NCI-H748 treated with DMSO at 0.1 percent for 48 hours (cell line): ENCODE results near the gene NOS1.

Experiments
- DNase-seq: peaks from one replicate; lab custom pipeline; 2025; lab: John Stamatoyannopoulos, UW

The NOS1 gene

DNA sequence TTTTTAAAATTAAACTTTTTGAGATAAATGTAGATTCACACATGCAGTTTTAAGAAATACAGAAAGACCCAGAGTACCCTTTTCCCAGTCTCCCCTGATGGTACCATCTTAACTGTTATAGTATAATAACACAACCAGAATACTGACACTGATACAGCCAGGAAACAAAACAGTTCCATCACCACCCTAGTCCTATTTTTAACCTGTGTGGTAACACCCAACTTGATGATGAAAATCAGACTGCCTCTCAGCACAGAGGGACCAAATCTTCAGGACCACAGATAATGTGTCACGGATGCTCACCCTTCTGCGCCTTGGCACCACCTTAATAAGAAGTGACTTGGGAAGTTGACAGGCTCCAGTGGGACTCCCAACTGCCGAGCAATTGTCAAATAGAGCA lies 189.3 kb downstream of the NOS1 start:
- no peak for DNase-seq

DNA sequence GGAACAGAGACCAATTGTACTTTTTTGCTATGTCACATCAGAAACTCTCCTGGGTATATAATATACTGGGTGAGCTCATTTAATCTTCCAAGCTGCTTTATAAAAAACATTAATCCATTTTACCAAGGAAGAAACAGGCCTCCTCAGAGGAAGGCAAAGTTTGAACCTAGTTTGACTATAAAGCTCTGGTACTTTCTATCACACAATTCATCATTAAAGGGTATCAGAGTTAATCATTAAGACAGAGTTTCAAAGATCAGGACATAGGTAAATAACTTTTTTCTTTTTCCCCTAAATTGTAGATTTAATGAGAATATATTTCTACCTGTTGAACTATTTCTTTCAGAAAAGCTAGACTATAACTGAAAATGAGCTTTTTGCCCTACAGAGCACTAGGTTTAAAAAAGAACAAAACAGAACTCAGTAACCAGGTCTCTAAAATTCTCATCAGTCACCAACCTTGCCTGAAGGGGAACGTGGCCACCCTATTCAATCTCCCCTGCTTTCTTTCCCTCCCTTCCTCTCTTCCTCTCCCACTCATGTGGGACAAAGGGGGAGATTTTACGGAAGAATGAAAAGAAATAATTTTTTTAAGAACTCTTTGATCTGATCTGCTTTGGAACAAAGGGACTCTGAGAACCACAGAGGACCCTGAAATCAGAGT lies 189.8 kb downstream of the NOS1 start:
- no peak for DNase-seq

DNA sequence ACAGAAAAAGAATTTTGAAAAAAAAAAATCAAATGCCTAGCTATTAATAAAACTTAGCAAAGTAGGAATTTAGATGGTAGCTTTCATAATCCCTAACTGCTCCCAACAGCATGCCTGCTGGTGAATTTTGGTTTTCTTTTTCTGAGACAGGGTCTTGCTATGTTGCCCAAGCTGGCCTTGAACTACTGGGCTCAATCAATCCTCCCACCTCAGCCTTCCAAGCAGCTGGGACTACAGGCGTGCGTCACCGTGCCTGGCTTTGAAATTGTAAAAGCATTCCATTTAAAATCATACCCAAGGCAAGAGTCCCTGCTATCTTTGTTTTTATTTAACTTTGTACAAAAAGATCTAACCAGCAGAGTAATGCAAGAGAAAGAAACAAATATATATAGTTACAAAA lies 191.9 kb downstream of the NOS1 start:
- no peak for DNase-seq

DNA sequence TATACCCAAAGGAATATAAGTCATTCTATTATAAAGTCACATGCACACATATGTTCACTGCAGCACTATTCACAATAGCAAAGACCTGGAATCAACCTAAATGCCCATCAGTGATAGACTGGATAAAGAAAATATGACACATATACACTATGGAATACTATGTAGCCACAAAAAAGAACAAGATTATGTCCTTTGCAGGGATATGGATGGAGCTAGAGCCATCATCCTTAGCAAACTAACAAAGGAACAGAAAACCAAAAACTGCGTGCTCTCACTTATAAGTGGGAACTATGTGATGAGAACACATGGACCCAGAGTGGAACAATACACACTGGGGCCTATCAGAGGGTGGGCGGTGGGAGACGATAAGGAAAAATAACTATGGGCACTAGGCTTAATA lies 192.4 kb downstream of the NOS1 start:
- DNase-seq, result no peak

DNA sequence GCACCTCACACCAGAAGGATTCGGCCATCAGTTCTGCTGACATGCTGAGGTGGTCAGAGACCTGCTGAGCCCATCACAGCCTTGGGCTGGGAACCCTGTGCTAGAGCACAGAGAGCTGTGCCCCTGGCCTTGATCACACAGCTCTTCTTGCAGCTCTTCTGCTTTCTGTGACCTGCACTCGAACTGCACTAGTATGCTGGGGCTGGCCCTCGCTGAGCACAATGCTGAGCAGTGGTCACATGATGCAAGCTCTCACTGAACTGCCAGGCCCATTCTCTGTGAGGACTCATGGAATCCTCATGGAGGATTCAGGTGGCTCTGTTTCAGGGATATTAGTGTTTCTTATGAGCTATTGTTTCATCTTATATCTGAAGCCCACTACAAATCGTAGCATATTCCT lies 193.7 kb downstream of the NOS1 start:
- DNase-seq, result no peak

DNA sequence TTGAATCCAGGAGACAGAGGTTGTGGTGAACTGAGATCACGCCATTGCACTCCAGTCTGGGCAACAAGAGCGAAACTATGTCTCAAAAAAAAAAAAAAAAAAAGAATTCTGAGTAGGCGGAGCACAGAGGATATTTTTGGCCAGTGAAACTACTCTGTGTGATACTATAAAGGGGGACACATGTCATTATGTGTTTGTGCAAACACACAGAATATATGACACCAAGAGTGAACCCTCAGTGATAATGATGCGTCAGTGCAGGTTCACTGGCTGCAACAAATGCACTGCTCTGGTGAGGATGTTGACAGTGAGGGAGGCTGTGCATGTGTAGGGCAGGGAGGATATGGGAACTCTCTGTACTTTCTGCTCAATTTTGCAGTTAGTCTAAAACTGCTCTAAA lies 195.3 kb downstream of the NOS1 start:
- no peak for DNase-seq

DNA sequence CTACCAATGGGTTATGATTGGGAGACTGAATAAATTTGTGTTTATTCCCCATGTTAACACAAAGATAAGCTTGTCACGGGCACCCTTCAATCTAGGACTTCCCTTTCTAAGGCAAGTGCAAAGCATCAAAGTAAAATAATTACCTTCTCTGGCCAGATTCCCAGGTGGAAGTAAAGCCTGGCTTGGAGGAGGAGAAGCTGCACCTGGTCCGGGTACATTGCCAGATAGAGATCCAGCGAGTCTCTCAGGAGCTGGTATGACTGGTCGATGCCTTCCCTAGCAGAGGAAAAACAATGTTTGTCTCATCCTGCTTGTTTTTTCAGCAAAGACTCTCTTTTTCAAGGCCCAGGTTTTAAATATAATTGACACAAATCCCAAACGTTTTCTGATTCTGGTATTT lies 196.1 kb downstream of the NOS1 start:
- no peak for DNase-seq

DNA sequence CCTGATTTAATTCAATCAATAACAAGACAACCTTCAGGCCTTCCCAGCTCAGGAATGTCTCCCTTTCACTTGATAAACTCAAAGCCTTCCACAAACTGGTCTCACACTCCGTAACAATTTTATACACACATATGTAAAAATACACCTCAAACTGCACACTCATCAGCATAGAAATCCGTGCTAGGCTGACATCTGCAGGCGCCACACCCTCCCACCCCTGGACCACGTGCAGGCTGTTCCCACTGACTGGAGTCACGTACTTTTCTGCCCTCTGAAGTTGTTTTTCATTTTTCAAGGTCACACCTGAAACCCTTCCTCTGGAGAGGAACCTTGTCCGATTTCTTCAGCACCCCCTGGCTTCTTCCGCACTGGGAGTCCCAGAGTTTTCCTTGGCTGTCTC lies 198.8 kb downstream of the NOS1 start:
- DNase-seq, result no peak

DNA sequence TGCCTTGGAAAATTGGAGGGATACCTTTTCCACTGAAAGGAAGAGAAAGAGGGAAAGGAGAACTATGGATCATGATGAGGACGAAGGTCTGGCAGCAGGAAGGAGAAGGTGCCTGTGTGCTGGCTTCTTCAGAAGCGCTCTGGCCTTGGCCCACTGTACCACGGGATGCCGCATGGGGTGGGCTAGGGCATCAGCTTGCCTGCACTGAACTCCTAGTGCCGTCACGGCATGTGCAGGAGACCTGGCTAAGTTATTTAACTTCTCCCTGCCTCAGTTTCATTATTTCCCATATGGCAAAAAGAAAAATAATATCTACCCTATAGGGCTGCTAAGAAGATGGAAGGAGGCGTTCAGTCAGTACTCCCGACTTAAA lies 199.3 kb downstream of the NOS1 start:
- no peak for DNase-seq

DNA sequence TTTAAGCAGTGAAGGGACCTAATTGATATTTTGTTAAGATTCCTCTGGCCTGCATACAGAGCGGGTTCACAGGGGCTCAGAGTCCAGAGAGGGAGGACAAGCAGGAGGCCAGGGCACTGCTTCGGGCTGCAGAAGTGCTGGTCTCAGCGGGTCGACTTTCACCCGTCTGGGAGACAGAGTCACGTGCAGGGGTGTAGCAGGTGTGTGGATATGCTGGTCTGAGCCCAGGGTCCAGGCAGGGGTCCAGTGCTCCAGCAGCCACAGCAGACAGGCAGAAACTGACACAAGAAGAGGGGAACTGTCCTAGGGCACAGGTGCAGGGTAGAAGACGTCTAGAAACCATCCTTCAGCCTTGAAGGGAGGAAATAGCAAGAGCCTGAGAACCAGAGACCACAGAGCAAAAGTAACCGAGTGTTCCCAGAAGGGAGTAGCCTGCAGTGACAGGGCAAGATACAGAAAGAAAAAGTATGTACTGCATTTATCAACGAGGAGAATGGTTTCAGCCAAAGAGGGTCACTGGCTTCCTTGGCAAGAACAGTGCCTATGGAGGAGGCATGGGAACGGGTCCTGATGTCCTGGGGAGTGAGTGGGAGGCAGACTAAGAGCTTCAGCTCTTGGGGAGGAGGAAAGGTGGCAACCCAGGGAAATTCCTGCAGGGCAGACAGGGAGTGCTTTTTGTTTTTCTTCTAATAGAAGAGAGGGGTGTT lies 199.8 kb downstream of the NOS1 start:
- no peak for DNase-seq

DNA sequence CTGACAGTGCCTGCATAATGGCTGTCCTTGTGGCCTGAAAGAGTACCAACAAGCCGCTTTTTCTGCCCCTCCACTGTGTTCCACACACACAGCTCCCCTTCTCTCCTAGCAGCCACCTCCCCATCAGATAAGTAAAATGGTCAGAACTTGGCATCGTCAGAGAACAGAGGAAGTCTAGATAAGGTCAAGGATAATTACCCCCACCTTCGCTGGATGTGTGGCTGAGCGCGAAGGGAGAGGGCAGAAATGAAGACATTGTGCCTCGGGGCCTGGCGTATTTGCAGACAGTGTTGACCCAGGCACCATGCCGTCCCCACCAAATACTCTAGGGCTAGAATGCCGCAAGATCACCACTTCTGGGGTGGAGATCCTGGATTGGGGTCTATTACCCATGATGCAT lies 201.8 kb downstream of the NOS1 start:
- DNase-seq, result no peak

DNA sequence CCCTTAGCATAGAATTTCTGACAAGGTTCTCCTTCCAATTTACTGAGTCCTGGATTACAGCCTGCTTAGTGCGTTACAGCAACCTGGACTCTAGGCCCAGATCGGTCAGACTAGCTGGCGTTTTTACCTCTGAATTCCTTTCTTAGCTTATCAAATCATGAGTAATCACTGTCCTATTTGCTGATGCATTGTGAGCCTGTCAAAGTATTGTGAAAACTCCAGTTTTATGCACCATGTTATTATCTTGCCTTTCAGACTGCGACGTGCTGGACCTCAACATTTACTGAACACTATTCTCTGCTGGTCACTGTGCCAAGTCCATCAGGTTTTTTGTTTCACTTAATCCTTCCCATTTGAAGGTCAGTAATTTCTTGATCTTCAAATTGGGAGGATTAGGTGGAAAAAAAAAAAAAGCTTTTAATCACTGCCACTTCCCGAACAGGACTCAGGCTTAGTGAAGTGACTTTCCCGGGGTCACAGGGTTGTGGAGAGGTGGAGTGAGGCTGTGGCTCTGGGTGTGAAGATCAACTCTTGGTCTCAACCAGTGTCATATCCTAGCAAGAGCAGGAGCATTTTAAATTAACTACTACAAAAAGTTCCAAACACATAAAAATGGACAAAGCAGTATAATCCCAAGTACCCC lies 202.4 kb downstream of the NOS1 start:
- DNase-seq, result no peak
